K562 (cell line): ENCODE results near the gene SRRM5. TPM values are rescaled to one million over a fixed set of nuclear protein-coding genes. Genes with fewer than 3 reads are reported as not detected.

Source experiments
- ATAC-seq: fragments of 200-7000 bp; cut with Tn5 transposase; 3 replicates; pipeline ENCODE4 v1.9.1; 2020; ENCODE audit warnings: moderate library complexity
- BruUV-seq: library from RNA; stranded (reverse); fragments of 400-500 nt; replicated peaks from 2 replicates; lab custom pipeline; 2021; lab: Mats Ljungman, UMichigan
- CTCF ChIA-PET: fragments of 300-600 bp; formaldehyde crosslinking; extraction: SDS; loops from one replicate; lab custom pipeline; 2021; ENCODE audit warnings: low intra/inter-chr PET ratio; lab: Yijun Ruan, JAX
- POLR2A ChIA-PET: fragments of 300-600, 350-650 bp; sonication (Branson Sonifier 250); formaldehyde crosslinking; extraction: SDS; loops from one replicate; lab custom pipeline; 2021; ENCODE audit warnings: antibody characterized with exemption, inconsistent platforms; lab: Yijun Ruan, JAX
- DNase-seq, 4 experiments: peaks; one replicate each; pipeline versions ENCODE4 v3.0.0 to v3.0.0-alpha.2; 2011 to 2018; ENCODE audit warnings: low spot score in 3 of 4, mixed read lengths in 3 of 4; ENCODE audit errors: extremely low read depth in 1 of 4
- FAIRE-seq: peaks from 2 replicates; lab custom pipeline; 2011; peaks lifted over from hg19 to GRCh38; lab: Jason Lieb, UNC
- H2AFZ ChIP-seq: 2 replicates; pipeline ENCODE4 v1.6.0; 2011; ENCODE audit warnings: low read depth, low read length, control low read depth, inconsistent platforms
- H3K27ac ChIP-seq: fragments of 200-600 bp; 3 replicates; pipeline ENCODE4 v1.8.0; 2011; ENCODE audit warnings: low read depth, mild to moderate bottlenecking, control low read depth, inconsistent platforms, low read length, moderate library complexity, mixed read lengths; ENCODE audit errors: extremely low read depth
- H3K27me3 ChIP-seq, 2 experiments: fragments of 300-600 bp in 1 of 2; 2 replicates in 1 of 2; 3 replicates in 1 of 2; pipeline versions ENCODE4 v1.6.0 to v1.8.0; 2011; ENCODE audit warnings: inconsistent platforms in 2 of 2, low read length in 2 of 2, mild to moderate bottlenecking in 1 of 2, mixed read lengths in 1 of 2, moderate library complexity in 1 of 2; ENCODE audit not compliant: control insufficient read depth in 2 of 2, insufficient read depth in 2 of 2
- H3K36me3 ChIP-seq: fragments of 300-600 bp; 3 replicates; pipeline ENCODE4 v1.8.0; 2011; ENCODE audit warnings: mild to moderate bottlenecking, low read length, inconsistent platforms; ENCODE audit not compliant: control insufficient read depth, insufficient read depth
- H3K4me1 ChIP-seq, 2 experiments: fragments of 200-600 bp in 1 of 2; replicated peaks in 1 of 2; 2 replicates in 1 of 2; 3 replicates in 1 of 2; pipeline versions ENCODE4 v1.5.1 to v1.8.0; 2011; ENCODE audit warnings: inconsistent platforms in 2 of 2, low read length in 2 of 2, mild to moderate bottlenecking in 1 of 2, mixed read lengths in 1 of 2, moderate library complexity in 1 of 2; ENCODE audit not compliant: control insufficient read depth in 2 of 2, insufficient read depth in 2 of 2
- H3K4me2 ChIP-seq: 2 replicates; pipeline ENCODE4 v1.6.1; 2011; ENCODE audit warnings: low read length, control low read depth, inconsistent platforms, mixed read lengths; ENCODE audit not compliant: insufficient read depth
- H3K4me3 ChIP-seq: fragments of 200-600 bp; sonication (generic), shearing (Covaris generic); 2 replicates; pipeline ENCODE4 v1.5.1; 2016; ENCODE audit warnings: control low read depth, inconsistent platforms
- H3K79me2 ChIP-seq: fragments of 200-600 bp; 3 replicates; pipeline ENCODE4 v1.8.0; 2011; ENCODE audit warnings: low read length, inconsistent platforms; ENCODE audit not compliant: control insufficient read depth, insufficient read depth
- H3K9ac ChIP-seq, 2 experiments: 2 replicates each; pipeline versions ENCODE4 v1.6.0 to v1.6.1; 2011; ENCODE audit warnings: low read depth in 2 of 2, low read length in 2 of 2, control low read depth in 1 of 2, inconsistent platforms in 1 of 2, mild to moderate bottlenecking in 1 of 2, mixed read lengths in 1 of 2; ENCODE audit not compliant: insufficient read depth in 1 of 2
- H3K9me1 ChIP-seq: one replicate; pipeline ENCODE4 v1.6.0; 2011; ENCODE audit warnings: inconsistent platforms, mild to moderate bottlenecking, low read length, moderate library complexity; ENCODE audit not compliant: control insufficient read depth, insufficient read depth
- H3K9me3 ChIP-seq: replicated peaks from 2 replicates; pipeline ENCODE4 v1.5.1; 2011; ENCODE audit warnings: low read depth, low read length, inconsistent platforms; ENCODE audit not compliant: control insufficient read depth, insufficient read depth
- H4K20me1 ChIP-seq: replicated peaks from 2 replicates; pipeline ENCODE4 v1.6.1; 2011; ENCODE audit warnings: low read length, inconsistent platforms, mixed read lengths; ENCODE audit not compliant: control insufficient read depth, insufficient read depth
- ARID2 ChIP-seq: fragments of 450-650 bp; IDR thresholded peaks from 2 replicates; pipeline ENCODE4 v1.6.1; 2017; ENCODE audit warnings: antibody characterized with exemption, mild to moderate bottlenecking
- CHD4 ChIP-seq: fragments of 200-600 bp; sonication (generic); IDR thresholded peaks from 3 replicates; pipeline ENCODE4 v1.6.1; 2012; ENCODE audit warnings: low read depth, mild to moderate bottlenecking, mixed read lengths, low read length, inconsistent platforms; ENCODE audit not compliant: insufficient read depth, insufficient replicate concordance, poor library complexity, severe bottlenecking
- ELF4 ChIP-seq: fragments of 450-650 bp; formaldehyde crosslinking; IDR thresholded peaks from 2 replicates; pipeline ENCODE4 v1.4.0; 2022; ENCODE audit warnings: missing genetic modification characterization
- HLTF ChIP-seq: fragments of 450-650 bp; IDR thresholded peaks from 2 replicates; pipeline ENCODE4 v1.6.1; 2016
- ID3 ChIP-seq, 2 experiments: fragments of 250-450 bp in 1 of 2; fragments of 450-650 bp in 1 of 2; sonication (Bioruptor Pico) in 1 of 2; IDR thresholded peaks; 2 replicates each; pipeline versions ENCODE4 v1.6.1 to v1.8.0; 2016 to 2021; ENCODE audit warnings: mild to moderate bottlenecking in 2 of 2, moderate library complexity in 2 of 2, missing compliant biosample characterization in 1 of 2, missing genetic modification characterization in 1 of 2
- IRF2 ChIP-seq: sonication (generic); formaldehyde crosslinking; IDR thresholded peaks from 2 replicates; pipeline ENCODE4 v1.8.1; 2022; ENCODE audit warnings: mild to moderate bottlenecking, missing genetic modification reagents
- MAFK ChIP-seq: IDR thresholded peaks from 2 replicates; pipeline ENCODE4 v1.6.1; 2011; ENCODE audit warnings: low read length, improper control_type of control experiment
- POLR3G ChIP-seq: IDR thresholded peaks from 2 replicates; pipeline ENCODE4 v1.6.1; 2011; ENCODE audit not compliant: insufficient read length, insufficient replicate concordance; ENCODE audit errors: extremely low read depth
- RBM34 ChIP-seq: fragments of 200-400 bp; formaldehyde crosslinking; IDR thresholded peaks from 2 replicates; pipeline ENCODE4 v1.6.1; 2018; ENCODE audit warnings: low read length, borderline replicate concordance; ENCODE audit not compliant: insufficient read depth
- RBM39 ChIP-seq: fragments of 200-400 bp; formaldehyde crosslinking; optimal IDR thresholded peaks from 2 replicates; pipeline ENCODE3; 2018; ENCODE audit warnings: low read depth, low read length
- RFX5 ChIP-seq: IDR thresholded peaks from 2 replicates; pipeline ENCODE4 v1.6.1; 2011; ENCODE audit warnings: low read depth, mild to moderate bottlenecking, improper control_type of control experiment, low read length
- SP2 ChIP-seq: IDR thresholded peaks from 2 replicates; pipeline ENCODE4 v1.6.1; 2011; ENCODE audit warnings: mild to moderate bottlenecking, low read depth, low read length, moderate library complexity; ENCODE audit not compliant: poor library complexity, severe bottlenecking; ENCODE audit errors: extremely low read depth
- STAT5B ChIP-seq: fragments of 250-450 bp; sonication (Bioruptor Pico); IDR thresholded peaks from 2 replicates; pipeline ENCODE4 v1.8.0; 2021; ENCODE audit warnings: mild to moderate bottlenecking, inconsistent platforms
- TFAM ChIP-seq: fragments of 250-450 bp; sonication (Bioruptor Pico); conservative IDR thresholded peaks from 2 replicates; pipeline ENCODE4 v1.5.0; 2021; ENCODE audit warnings: mild to moderate bottlenecking, moderate library complexity
- THRA ChIP-seq: fragments of 450-650 bp; IDR thresholded peaks from 2 replicates; pipeline ENCODE4 v1.6.1; 2017; ENCODE audit warnings: mild to moderate bottlenecking, moderate library complexity
- ZNF217 ChIP-seq: sonication (generic); formaldehyde crosslinking; IDR thresholded peaks from 2 replicates; pipeline ENCODE4 v1.8.0; 2022; ENCODE audit warnings: mild to moderate bottlenecking, missing genetic modification reagents
- ZNF780A ChIP-seq: fragments of 250-450 bp; sonication (Bioruptor Pico); IDR thresholded peaks from 2 replicates; pipeline ENCODE4 v1.5.0; 2021; ENCODE audit warnings: mild to moderate bottlenecking
- WGBS: fragments of 100-300 bp; shearing (Covaris generic); methylation state at CpG from one replicate; pipeline ENCODE4 v1.1.6; 2016; ENCODE audit warnings: low coverage, mixed read lengths; ENCODE audit not compliant: insufficient coverage; ENCODE audit errors: missing lambda C conversion rate; 5-methylcytosine and 5-hydroxymethylcytosine counted together
- in situ Hi-C: fragments of 300-500 bp; cut with MboI; formaldehyde crosslinking; loops from 4 replicates; pipeline ENCODE4 v1.15.0; 2018; ENCODE audit warnings: inconsistent platforms, mixed read lengths
- intact Hi-C: fragments of 100-400 bp; cut with micrococcal nuclease; formaldehyde crosslinking; loops from 2 replicates; pipeline ENCODE4 v1.14.2; 2022
- polyA plus RNA-seq, 8 experiments: library from polyadenylated mRNA; depleted of rRNA in 4 of 8; stranded (reverse) in 5 of 8; unstranded in 3 of 8; fragments of >200 nt; fragmentation: Nextera tagmentation in 2 of 8; fragmentation: Illumina TruSeq in 1 of 8; extraction: Ambion mirVana in 2 of 8; extraction: Trizol in 1 of 8; gene quantifications; 2 replicates each; pipeline versions ENCODE4 v1.2.1 to v1.2.3, GENCODE V29; 2011 to 2014; ENCODE audit warnings: inconsistent platforms in 1 of 8, missing spikeins in 1 of 8
- total RNA-seq, 7 experiments: library from RNA; depleted of rRNA in 6 of 7; stranded (reverse); fragments of >200 nt in 6 of 7; fragmentation: Illumina TruSeq in 2 of 7; extraction: Trizol in 2 of 7; gene quantifications; 2 replicates each; pipeline versions ENCODE4 v1.2.1 to v1.2.3, GENCODE V29; 2011 to 2021; ENCODE audit warnings: low replicate concordance in 1 of 7

SRRM5 gene
- total and polyA plus RNA-seq, 9 of the 15 experiments (the other 6 are each of a cell fraction or from before 2014, with no cell fraction given) = 0.09 to 0.45 (median 0.18) TPM; not detected in 2

- TF ChIP-seq CHD4 = no peak
- no peak for TF ChIP-seq THRA
- TF ChIP-seq ZNF780A (CRISPR knock-in tag) = no peak
- no peak for TF ChIP-seq IRF2
- TF ChIP-seq STAT5B (CRISPR knock-in tag) = no peak
- TF ChIP-seq RFX5 = no peak
- TF ChIP-seq ZNF217 (CRISPR knock-in tag) = no peak
- TF ChIP-seq ARID2 = no peak
- TF ChIP-seq SP2 = no peak
Observed at GRCh38 chr19:43639519-43640423, 27.9 kb downstream of the SRRM5 start, which contains the start of gene CADM4 (continued).

GRCh38 chr19:43640424-43640757 is 28.5 kb downstream of the SRRM5 start:
- H3K9ac ChIP-seq = peak overlapping the region in 1 of 2 experiments; percentile 92; a peak in 2 of 4 replicates

More at GRCh38 chr19:43640424-43640757, 28.5 kb downstream of the SRRM5 start:
- H3K27ac ChIP-seq = no peak overlapping the region
- H3K9me1 ChIP-seq = no peaks in the 10 kb centered on the region
- no TSS peak for BruUV-seq
- H3K4me2 ChIP-seq = peak overlapping the region; percentile 74
- 0% methylated on average over 1 of the region's 9 CpGs for WGBS
- intact Hi-C loops = no loop called here
- peak overlapping the region; percentile 44 for H3K4me3 ChIP-seq
- CTCF ChIA-PET = no interaction called here
- ATAC-seq (no peak), DNase-seq (no peak), FAIRE-seq (no peak)
- H2AFZ ChIP-seq = peak overlapping the region; percentile 89
- POLR2A ChIA-PET = interaction anchor here (0.6 to 1.1 kb wide), 2 partner anchors 8 to 31 kb away, joined by 3 read pairs; no protein-coding TSS in a partner anchor
- no peaks in the 10 kb centered on the region for H4K20me1 ChIP-seq
- H3K36me3 ChIP-seq = no peaks in the 10 kb centered on the region
- TF ChIP-seq HLTF (no peak), ID3 (CRISPR knock-in tag; IDR thresholded peaks at IDR 0.05) (no peak), ID3 (tag; IDR thresholded peaks at IDR 0.05) (0 out of 2 replicates have a peak, but pooled peaks have one; percentile 10), RBM34 (no peak), TFAM (no peak), RBM39 (no peak), ELF4 (CRISPR knock-in tag) (no peak), POLR3G (no peak), MAFK (no peak)
- H3K9me3 ChIP-seq = no peaks in the 10 kb centered on the region
- peaks cover 9% of the 10 kb centered on the region in 2 experiments for H3K27me3 ChIP-seq
- no peaks in the 10 kb centered on the region for H3K79me2 ChIP-seq
- in situ Hi-C loops = no loop called here
- H3K4me1 ChIP-seq = peaks cover 11 to 25% of the 10 kb centered on the region in 2 experiments; a peak in 4 of 5 replicates
